KMS-11 (cell line): ENCODE results near the gene FADS3.
A peak's percentile ranks its signal among the peaks of the same experiment; 100 is the strongest.

Experiments used
- H2AFZ ChIP-seq: fragments of 200-600 bp; sonication (generic); 2 replicates; pipeline ENCODE4 v1.6.1; 2016; ENCODE audit warnings: antibody characterized with exemption, mixed run types, low read depth
- H3K27ac ChIP-seq: fragments of 200-600 bp; sonication (generic); 2 replicates; pipeline ENCODE4 v1.6.1; 2016; ENCODE audit warnings: mild to moderate bottlenecking, mixed run types
- H3K27me3 ChIP-seq: fragments of 200-600 bp; sonication (generic); 2 replicates; pipeline ENCODE4 v1.6.1; 2017; ENCODE audit warnings: mild to moderate bottlenecking, low read depth, mixed run types, moderate library complexity; ENCODE audit not compliant: insufficient read depth
- H3K36me3 ChIP-seq: fragments of 200-600 bp; sonication (generic); 2 replicates; pipeline ENCODE4 v1.6.1; 2017; ENCODE audit warnings: mild to moderate bottlenecking, mixed run types; ENCODE audit not compliant: insufficient read depth
- H3K4me1 ChIP-seq: fragments of 200-600 bp; sonication (generic); 2 replicates; pipeline ENCODE4 v1.6.1; 2016; ENCODE audit warnings: mild to moderate bottlenecking, low read depth, mixed run types; ENCODE audit not compliant: poor library complexity, severe bottlenecking
- H3K4me2 ChIP-seq: fragments of 200-600 bp; sonication (generic); 2 replicates; pipeline ENCODE4 v1.7.0; 2016; ENCODE audit warnings: mild to moderate bottlenecking, mixed run types
- H3K4me3 ChIP-seq: fragments of 200-600 bp; sonication (generic); IDR thresholded peaks from 2 replicates; pipeline ENCODE4 v1.6.1; 2017; ENCODE audit warnings: low read depth, low read length, mixed read lengths; ENCODE audit not compliant: insufficient read depth
- H3K79me2 ChIP-seq: fragments of 200-600 bp; sonication (generic); 2 replicates; pipeline ENCODE4 v1.6.1; 2016; ENCODE audit warnings: low read depth, mixed run types; ENCODE audit not compliant: insufficient read depth
- H3K9ac ChIP-seq: fragments of 200-600 bp; sonication (generic); 2 replicates; pipeline ENCODE4 v1.6.1; 2016; ENCODE audit warnings: mild to moderate bottlenecking, mixed run types
- H4K20me1 ChIP-seq: fragments of 200-600 bp; sonication (generic); 2 replicates; pipeline ENCODE4 v1.6.1; 2016; ENCODE audit warnings: mild to moderate bottlenecking, mixed run types; ENCODE audit not compliant: insufficient read depth
- TF ChIP-seq, protein P1 (sequence below): fragments of 200-600 bp; sonication (generic); conservative IDR thresholded peaks from 2 replicates; pipeline ENCODE4 v1.6.1; 2017; ENCODE audit warnings: low read depth, mild to moderate bottlenecking, antibody characterized with exemption, low read length, moderate library complexity, mixed read lengths

FADS3 gene

GRCh38 chr11:61901397-61901796 lies 10.1 kb upstream of the FADS3 start:
- Histone ChIP-seq H4K20me1 (no peaks in the 10 kb centered on the region), H3K36me3 (no peaks in the 10 kb centered on the region), H3K4me3 (no peak overlapping the region), H3K9ac (no peak overlapping the region), H3K27ac (no peak overlapping the region), H3K79me2 (no peaks in the 10 kb centered on the region), H3K4me1 (peaks cover 10% of the 10 kb centered on the region), H3K27me3 (no peaks in the 10 kb centered on the region), H2AFZ (no peak overlapping the region), H3K4me2 (no peak overlapping the region)
- TF ChIP-seq, protein P1, sequence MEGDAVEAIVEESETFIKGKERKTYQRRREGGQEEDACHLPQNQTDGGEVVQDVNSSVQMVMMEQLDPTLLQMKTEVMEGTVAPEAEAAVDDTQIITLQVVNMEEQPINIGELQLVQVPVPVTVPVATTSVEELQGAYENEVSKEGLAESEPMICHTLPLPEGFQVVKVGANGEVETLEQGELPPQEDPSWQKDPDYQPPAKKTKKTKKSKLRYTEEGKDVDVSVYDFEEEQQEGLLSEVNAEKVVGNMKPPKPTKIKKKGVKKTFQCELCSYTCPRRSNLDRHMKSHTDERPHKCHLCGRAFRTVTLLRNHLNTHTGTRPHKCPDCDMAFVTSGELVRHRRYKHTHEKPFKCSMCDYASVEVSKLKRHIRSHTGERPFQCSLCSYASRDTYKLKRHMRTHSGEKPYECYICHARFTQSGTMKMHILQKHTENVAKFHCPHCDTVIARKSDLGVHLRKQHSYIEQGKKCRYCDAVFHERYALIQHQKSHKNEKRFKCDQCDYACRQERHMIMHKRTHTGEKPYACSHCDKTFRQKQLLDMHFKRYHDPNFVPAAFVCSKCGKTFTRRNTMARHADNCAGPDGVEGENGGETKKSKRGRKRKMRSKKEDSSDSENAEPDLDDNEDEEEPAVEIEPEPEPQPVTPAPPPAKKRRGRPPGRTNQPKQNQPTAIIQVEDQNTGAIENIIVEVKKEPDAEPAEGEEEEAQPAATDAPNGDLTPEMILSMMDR, result no peak

DNA sequence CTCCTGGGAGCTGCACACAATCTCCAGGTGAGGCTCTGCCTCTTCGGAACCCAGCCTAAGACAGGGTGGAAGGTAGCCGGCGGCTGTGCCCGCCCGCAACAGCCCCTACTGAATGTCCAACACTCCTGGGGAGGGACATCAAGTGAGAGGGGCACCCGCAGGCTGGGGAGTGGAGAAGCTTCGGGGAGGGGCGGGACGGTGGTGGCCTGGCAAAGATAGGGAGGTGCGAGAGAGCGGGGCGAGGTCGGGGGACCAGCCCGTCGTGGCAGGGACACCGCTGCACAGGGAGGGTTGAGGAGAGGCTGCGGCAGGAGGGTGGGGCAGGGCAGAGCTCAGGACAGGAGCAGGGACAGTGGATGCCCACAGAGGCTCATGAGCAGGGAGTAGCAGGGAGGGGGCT lies 8.9 kb upstream of the FADS3 start:
- peaks cover 10% of the 10 kb centered on the region for H3K4me1 ChIP-seq

DNA sequence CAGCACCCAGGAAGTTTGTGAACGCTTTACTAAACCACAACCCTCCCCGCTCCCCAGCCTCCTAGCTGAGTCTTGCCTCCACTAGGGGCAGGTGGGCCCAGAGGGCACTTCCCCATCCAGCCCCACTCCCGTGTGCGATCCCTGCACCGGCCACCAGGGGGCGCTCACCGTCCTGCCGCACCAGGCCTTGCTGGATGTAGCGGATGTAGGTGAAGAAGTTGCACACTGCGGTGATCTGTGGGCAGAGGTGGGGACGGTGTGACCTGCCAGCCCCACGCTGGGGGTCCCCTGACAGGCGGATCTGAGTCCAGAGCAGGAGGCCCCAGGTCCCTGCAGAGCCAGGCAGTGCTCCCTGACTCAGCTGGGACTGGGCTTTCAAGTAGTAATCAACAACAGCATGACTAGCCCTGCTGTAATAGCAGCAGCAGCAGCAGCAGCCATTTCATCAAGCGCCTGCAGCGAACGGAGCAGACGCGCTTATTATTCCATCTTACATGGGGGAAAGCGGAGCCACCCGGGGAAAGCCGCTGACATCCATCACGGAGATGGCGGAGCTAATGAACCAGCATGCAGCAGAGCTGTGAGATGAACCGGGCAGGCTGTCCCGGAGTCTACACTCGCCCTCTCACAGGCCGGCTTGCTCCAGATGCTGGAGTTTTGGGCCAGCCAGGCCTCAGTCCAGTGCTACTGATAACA lies 7.9 kb upstream of the FADS3 start:
- Histone ChIP-seq H3K4me2 (no peak overlapping the region), H4K20me1 (no peaks in the 10 kb centered on the region), H2AFZ (peak overlapping the region; percentile 47; the same call in 1 of the 2 replicates), H3K4me3 (no peak overlapping the region), H3K36me3 (no peaks in the 10 kb centered on the region), H3K27me3 (no peaks in the 10 kb centered on the region), H3K79me2 (no peaks in the 10 kb centered on the region), H3K27ac (no peak overlapping the region), H3K4me1 (peaks cover 13% of the 10 kb centered on the region), H3K9ac (no peak overlapping the region)
- TF ChIP-seq, protein P1, result peak; percentile 97

More for the DNA sequence above, 8.9 kb upstream of the FADS3 start:
- Histone ChIP-seq H3K4me3 (no peak overlapping the region), H3K4me2 (no peak overlapping the region), H3K27ac (no peak overlapping the region), H3K36me3 (no peaks in the 10 kb centered on the region), H4K20me1 (no peaks in the 10 kb centered on the region), H3K9ac (no peak overlapping the region), H3K27me3 (no peaks in the 10 kb centered on the region), H3K79me2 (no peaks in the 10 kb centered on the region), H2AFZ (no peak overlapping the region)
- TF ChIP-seq, protein P1, result no peak

DNA sequence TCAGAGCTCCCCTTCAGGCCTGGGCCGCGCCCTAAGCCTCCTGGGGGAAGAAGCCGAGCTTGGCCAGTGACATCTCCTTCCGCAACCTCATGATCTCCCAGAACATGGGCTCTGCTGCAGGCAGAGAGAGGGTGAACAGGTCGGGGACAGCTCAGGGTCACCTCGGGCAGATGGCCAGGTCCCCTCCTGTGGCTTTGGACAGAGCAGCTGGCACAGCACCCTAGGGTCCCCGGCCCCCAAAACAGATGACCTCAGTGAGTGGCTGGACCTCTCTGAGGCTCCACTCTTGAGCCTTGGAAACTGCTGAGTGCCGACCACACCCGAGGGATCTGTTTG lies 6.9 kb upstream of the FADS3 start:
- no peak overlapping the region for H3K4me3 ChIP-seq
- H3K79me2 ChIP-seq, result no peaks in the 10 kb centered on the region
- no peaks in the 10 kb centered on the region for H3K27me3 ChIP-seq
- peaks cover 24% of the 10 kb centered on the region for H3K4me1 ChIP-seq
- H3K36me3 ChIP-seq, result no peaks in the 10 kb centered on the region
- H3K9ac ChIP-seq, result no peak overlapping the region
- H3K27ac ChIP-seq, result no peak overlapping the region
- H3K4me2 ChIP-seq, result no peak overlapping the region
- H4K20me1 ChIP-seq, result no peaks in the 10 kb centered on the region
- H2AFZ ChIP-seq, result no peak overlapping the region
- TF ChIP-seq, protein P1, result no peak
